GM20000 (cell line): ENCODE data around the gene TIPARP.

Experiments used
- DNase-seq: peaks from one replicate; pipeline ENCODE4 v3.0.0; 2012; ENCODE audit warnings: low spot score
- CTCF ChIP-seq: IDR thresholded peaks from 2 replicates; pipeline ENCODE4 v1.5.1; 2012; ENCODE audit warnings: mild to moderate bottlenecking, control low read depth; ENCODE audit errors: extremely low read depth, missing control alignments

The TIPARP gene

DNA sequence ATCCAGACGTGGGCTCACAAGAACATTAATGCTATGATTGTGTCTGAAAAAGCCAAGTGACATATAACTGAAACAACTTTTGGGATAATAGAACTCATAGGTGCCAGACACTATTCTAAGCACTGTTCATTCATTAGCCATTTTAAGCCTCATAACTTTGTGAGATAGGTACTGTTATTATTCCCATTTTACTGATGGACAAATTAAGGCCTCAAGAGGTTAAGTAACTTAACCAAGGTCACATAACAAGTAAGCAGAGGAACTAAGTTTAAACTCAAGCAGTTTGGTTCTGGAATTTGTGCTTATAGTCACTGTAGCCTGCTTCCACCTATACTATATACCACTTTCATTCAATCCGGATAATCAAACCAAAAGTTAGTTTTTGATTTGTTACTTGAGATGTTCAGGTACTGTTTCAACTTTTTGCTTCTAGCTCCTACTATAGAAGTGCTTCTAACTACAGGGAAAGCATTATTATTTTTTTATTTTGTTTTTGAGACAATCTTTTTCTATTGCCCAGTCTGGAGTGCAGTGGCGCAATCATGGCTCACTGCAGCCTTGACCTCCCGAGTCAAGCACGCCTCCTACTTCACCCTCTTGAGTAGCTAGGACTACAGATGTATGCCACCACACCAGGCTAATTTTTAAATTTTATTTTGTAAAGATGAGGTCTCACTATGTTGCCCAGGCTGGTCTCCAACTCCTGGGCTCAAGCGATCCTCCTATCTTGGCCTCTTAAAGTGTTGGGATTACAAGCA, 41.9 kb downstream of the TIPARP start:
- DNase-seq, result no peak
- no peak for TF ChIP-seq CTCF

GRCh38 chr3:156718622-156719306, 44.4 kb downstream of the TIPARP start:
- TF ChIP-seq CTCF, result no peak
- no peak for DNase-seq

DNA sequence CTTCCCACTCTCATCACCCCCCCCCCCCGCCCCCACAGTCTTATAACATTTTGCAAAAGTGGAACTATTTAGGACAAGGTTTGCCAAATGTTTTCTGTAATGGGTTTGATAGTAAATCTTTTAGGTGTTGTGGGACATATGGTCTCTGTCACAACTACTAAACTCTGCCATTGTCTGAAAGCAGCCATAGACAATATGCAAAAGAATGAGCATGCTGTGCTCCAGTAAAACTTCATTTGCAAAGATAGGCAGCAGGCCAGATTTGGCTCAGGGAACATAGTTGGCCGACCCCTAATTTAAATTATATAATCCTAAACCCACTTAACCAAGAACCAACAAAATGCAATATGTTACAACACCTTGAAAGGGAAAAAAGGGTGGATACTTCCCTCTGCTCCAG, 46.4 kb downstream of the TIPARP start:
- no peak for TF ChIP-seq CTCF
- DNase-seq, result no peak

DNA sequence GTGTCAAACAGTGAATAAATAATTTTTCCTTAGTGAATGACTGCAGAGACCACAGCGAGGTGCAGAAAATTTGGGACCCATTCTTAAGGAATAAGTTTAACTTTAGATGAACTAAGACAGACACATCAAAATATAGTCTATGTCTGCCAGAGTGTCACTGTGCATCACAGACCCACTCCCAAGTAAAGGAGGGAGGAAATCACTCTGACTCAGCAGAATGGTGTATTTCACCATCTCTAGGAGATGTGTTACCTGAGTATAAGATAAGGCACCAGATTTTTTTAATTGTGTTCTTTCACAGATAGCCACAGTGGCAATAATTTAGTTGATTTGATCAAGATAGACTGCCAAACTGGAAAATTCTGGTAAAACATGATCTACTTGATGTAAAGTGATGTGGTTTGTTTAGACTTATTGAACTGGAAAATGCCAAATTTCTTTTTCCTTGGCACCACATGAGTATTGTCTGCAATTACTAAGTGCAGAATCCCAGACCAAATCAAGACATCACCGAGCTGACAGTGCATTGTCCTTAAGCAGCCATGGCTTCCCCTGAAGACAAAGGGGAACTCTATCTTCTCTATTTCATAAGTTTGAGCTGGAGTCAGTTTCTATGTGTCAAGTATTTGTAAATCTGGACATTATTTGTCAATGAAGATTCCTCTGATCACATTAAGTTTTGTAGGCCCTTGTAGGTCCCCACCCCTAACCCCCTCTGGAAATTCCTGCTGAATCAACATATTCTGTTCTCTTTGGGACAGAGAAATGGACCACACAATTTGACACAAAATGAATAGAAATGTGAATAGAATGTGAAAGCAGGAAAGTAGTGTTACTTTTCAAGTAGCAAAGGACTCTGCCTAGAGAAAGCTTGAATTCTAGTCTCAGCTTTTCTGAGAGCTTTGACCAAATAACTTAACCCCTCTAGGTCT, 47.6 kb downstream of the TIPARP start:
- no peak for DNase-seq
- no peak for TF ChIP-seq CTCF

DNA sequence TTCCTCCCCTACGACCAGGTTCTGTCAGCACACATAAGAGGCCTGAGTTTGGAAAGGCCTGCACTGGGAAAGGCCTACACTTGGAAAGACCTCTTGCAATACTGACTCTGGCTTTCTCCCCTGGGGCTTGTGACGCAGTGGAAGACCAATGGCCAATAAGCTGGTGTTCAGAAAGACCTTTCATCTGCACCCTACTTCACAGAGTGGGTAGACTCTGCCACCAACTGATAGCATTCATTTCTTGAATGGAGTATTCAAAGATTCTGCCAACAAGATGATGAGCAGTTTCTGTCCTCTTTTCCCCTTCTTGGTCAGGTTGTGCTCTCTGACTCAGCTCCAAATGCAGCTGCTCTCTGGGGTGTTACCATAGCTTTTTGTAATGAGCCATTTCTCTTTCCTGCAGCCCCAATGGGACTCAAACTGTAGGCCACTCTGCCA, 48.8 kb downstream of the TIPARP start:
- DNase-seq, result no peak

DNA sequence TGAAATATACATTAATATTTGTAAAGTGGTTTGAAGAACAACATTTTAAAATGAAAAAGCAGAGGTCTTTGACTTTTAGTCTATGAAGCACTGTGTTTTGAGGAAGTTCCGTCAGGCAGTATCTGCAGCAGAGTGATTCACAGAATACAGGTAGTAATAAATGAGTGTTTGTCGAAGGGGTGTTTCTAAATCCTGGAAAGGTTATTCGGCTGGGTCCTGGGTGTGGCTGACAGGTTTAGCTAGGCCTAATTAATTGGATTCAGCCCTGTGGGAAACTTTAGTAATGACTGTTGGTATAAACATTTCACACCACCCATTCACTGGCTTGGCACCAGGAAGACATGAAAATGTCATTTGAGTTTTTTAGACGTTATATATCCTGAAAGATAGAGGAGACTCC, 51.3 kb downstream of the TIPARP start:
- TF ChIP-seq CTCF, result no peak
- no peak for DNase-seq

More for the DNA sequence above, 48.8 kb downstream of the TIPARP start:
- no peak for TF ChIP-seq CTCF
